Osteoblast (primary cell): ENCODE measurements around the gene SIGMAR1. TPM values are rescaled to one million over a fixed set of nuclear protein-coding genes. Genes with fewer than 3 reads are reported as not detected.

Source experiments
- DNase-seq: peaks from one replicate; pipeline ENCODE4 v3.0.0; 2011; ENCODE audit warnings: low spot score, mixed read lengths; ENCODE audit not compliant: insufficient read length; ENCODE audit errors: missing footprints
- H2AFZ ChIP-seq: 2 replicates; pipeline ENCODE4 v1.6.0; 2011; ENCODE audit warnings: mild to moderate bottlenecking, low read length
- H3K27ac ChIP-seq: 2 replicates; pipeline ENCODE4 v1.5.1; 2011; ENCODE audit warnings: mild to moderate bottlenecking, low read depth, low read length, moderate library complexity
- H3K27me3 ChIP-seq: 2 replicates; pipeline ENCODE4 v1.6.0; 2012; ENCODE audit warnings: mild to moderate bottlenecking, control low read depth, inconsistent platforms, low read length, moderate library complexity; ENCODE audit not compliant: insufficient read depth
- H3K36me3 ChIP-seq: 2 replicates; pipeline ENCODE4 v1.5.1; 2011; ENCODE audit warnings: mild to moderate bottlenecking, low read length, control low read depth, moderate library complexity; ENCODE audit not compliant: insufficient read depth
- H3K4me1 ChIP-seq: 2 replicates; pipeline ENCODE4 v1.5.1; 2011; ENCODE audit warnings: mild to moderate bottlenecking, low read length, control low read depth, moderate library complexity; ENCODE audit not compliant: insufficient read depth
- H3K4me2 ChIP-seq: 2 replicates; pipeline ENCODE4 v1.6.0; 2011; ENCODE audit warnings: mild to moderate bottlenecking, low read length; ENCODE audit not compliant: insufficient read depth
- H3K4me3 ChIP-seq: fragments of 200-600 bp; sonication (generic); 3 replicates; pipeline ENCODE4 v1.5.1; 2012; ENCODE audit warnings: mild to moderate bottlenecking, low read length, inconsistent platforms; ENCODE audit not compliant: insufficient read depth
- H3K79me2 ChIP-seq: 2 replicates; pipeline ENCODE4 v1.6.0; 2012; ENCODE audit warnings: mild to moderate bottlenecking, low read length, control low read depth, inconsistent platforms; ENCODE audit not compliant: insufficient read depth
- H3K9me3 ChIP-seq: 2 replicates; pipeline ENCODE4 v1.5.1; 2011; ENCODE audit warnings: low read depth, low read length, control low read depth
- H4K20me1 ChIP-seq: 2 replicates; pipeline ENCODE4 v1.6.0; 2012; ENCODE audit warnings: mild to moderate bottlenecking, low read length, control low read depth; ENCODE audit not compliant: insufficient read depth
- total RNA-seq: library from RNA; depleted of rRNA; stranded (reverse); fragments of >200 nt; gene quantifications from 2 replicates; pipeline ENCODE4 v1.2.3, GENCODE V29; 2012
- TF ChIP-seq, protein P1 (sequence below): IDR thresholded peaks from 2 replicates; pipeline ENCODE4 v1.5.1; 2011; ENCODE audit warnings: mild to moderate bottlenecking, low read depth, low read length, moderate library complexity; ENCODE audit errors: extremely low read depth

Gene SIGMAR1
- total RNA-seq, 1 donor, result 72.7 TPM

- H3K4me3 ChIP-seq, result peak overlapping the region; percentile 40
- TF ChIP-seq, protein P1, sequence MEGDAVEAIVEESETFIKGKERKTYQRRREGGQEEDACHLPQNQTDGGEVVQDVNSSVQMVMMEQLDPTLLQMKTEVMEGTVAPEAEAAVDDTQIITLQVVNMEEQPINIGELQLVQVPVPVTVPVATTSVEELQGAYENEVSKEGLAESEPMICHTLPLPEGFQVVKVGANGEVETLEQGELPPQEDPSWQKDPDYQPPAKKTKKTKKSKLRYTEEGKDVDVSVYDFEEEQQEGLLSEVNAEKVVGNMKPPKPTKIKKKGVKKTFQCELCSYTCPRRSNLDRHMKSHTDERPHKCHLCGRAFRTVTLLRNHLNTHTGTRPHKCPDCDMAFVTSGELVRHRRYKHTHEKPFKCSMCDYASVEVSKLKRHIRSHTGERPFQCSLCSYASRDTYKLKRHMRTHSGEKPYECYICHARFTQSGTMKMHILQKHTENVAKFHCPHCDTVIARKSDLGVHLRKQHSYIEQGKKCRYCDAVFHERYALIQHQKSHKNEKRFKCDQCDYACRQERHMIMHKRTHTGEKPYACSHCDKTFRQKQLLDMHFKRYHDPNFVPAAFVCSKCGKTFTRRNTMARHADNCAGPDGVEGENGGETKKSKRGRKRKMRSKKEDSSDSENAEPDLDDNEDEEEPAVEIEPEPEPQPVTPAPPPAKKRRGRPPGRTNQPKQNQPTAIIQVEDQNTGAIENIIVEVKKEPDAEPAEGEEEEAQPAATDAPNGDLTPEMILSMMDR, result peak; percentile 74
- no peaks in the 10 kb centered on the region for H3K4me1 ChIP-seq
- H2AFZ ChIP-seq, result peak overlapping the region; percentile 35
- H3K36me3 ChIP-seq, result no peaks in the 10 kb centered on the region
- DNase-seq, result peak; percentile 99
- H3K79me2 ChIP-seq, result no peaks in the 10 kb centered on the region
- H4K20me1 ChIP-seq, result peaks cover 5% of the 10 kb centered on the region
- H3K4me2 ChIP-seq, result peak overlapping the region; percentile 48
- peaks cover 79% of the 10 kb centered on the region for H3K27me3 ChIP-seq
- no peak overlapping the region for H3K27ac ChIP-seq
- H3K9me3 ChIP-seq, result no peaks in the 10 kb centered on the region
These were observed 46.2 kb downstream of the SIGMAR1 start for GRCh38 chr9:34591248-34591916.

GRCh38 chr9:34590381-34591247 lies 47.0 kb downstream of the SIGMAR1 start:
- Histone ChIP-seq H3K4me3 (peak overlapping the region; percentile 40), H4K20me1 (peaks cover 5% of the 10 kb centered on the region), H2AFZ (no peak overlapping the region), H3K27ac (no peak overlapping the region), H3K4me1 (no peaks in the 10 kb centered on the region), H3K79me2 (no peaks in the 10 kb centered on the region), H3K9me3 (no peaks in the 10 kb centered on the region), H3K4me2 (peak overlapping the region; percentile 40), H3K27me3 (peaks cover 81% of the 10 kb centered on the region), H3K36me3 (no peaks in the 10 kb centered on the region)
- DNase-seq, result peak; percentile 95
- TF ChIP-seq, protein P1, result no peak

- Histone ChIP-seq H3K4me2 (no peak within 1 kb of the TSS), H3K36me3 (no peaks in the 10 kb centered on the region), H3K27ac (no peak within 1 kb of the TSS), H3K4me3 (no peak within 1 kb of the TSS), H3K79me2 (no peaks in the 10 kb centered on the region), H3K4me1 (no peaks in the 10 kb centered on the region), H4K20me1 (peaks cover 5% of the 10 kb centered on the region), H3K27me3 (peaks cover 89% of the 10 kb centered on the region), H3K9me3 (no peaks in the 10 kb centered on the region), H2AFZ (no peak within 1 kb of the TSS)
- TF ChIP-seq, protein P1, result no peak
- DNase-seq, result no peak
These were observed 47.8 kb downstream of the SIGMAR1 start, which contains the start of gene CNTFR for GRCh38 chr9:34589636-34590380. Gene CNTFR (minus strand): TSS chr9:34589724. CDS start chr9:34568981, 20,743 bp downstream.
